HG03442 (cell line): ENCODE measurements around the gene PAIP2B.
"Not testable (repeated sequence)": the region's sequence is repeated elsewhere in the genome, so short reads cannot be mapped to it uniquely, and the experiment has no call there.

Experiments
- ATAC-seq: cut with Tn5 transposase; IDR thresholded peaks from one replicate; pipeline ENCODE4 v1.9.1; 2021; ENCODE audit warnings: mild to moderate bottlenecking, moderate library complexity; ENCODE audit not compliant: unreplicated experiment

PAIP2B gene

GRCh38 chr2:71220743-71221142 is 6.2 kb downstream of the PAIP2B start:
- ATAC-seq = no peak

- no peak for ATAC-seq
Measured at GRCh38 chr2:71216501-71216900, 10.4 kb downstream of the PAIP2B start.

GRCh38 chr2:71215447-71215846 is 11.5 kb downstream of the PAIP2B start:
- no peak for ATAC-seq

GRCh38 chr2:71212336-71212735 is 14.6 kb downstream of the PAIP2B start:
- no peak for ATAC-seq

- no peak for ATAC-seq
Measured at GRCh38 chr2:71210292-71210691, 16.6 kb downstream of the PAIP2B start.

GRCh38 chr2:71208756-71209155 is 18.1 kb downstream of the PAIP2B start:
- no peak for ATAC-seq

- no peak for ATAC-seq
Measured at GRCh38 chr2:71207601-71208000, 19.3 kb downstream of the PAIP2B start.

- no peak for ATAC-seq
Measured at GRCh38 chr2:71206271-71206670, 20.6 kb downstream of the PAIP2B start.

- ATAC-seq = no peak
Measured at GRCh38 chr2:71191570-71191943, 35.3 kb downstream of the PAIP2B start.

- ATAC-seq = no peak
Measured at GRCh38 chr2:71190656-71191569, 36.0 kb downstream of the PAIP2B start.

GRCh38 chr2:71187589-71187988 is 39.3 kb downstream of the PAIP2B start:
- no peak for ATAC-seq

GRCh38 chr2:71186973-71187372 is 39.9 kb downstream of the PAIP2B start:
- ATAC-seq = no peak

GRCh38 chr2:71183306-71184115 is 43.4 kb downstream of the PAIP2B start:
- ATAC-seq = not testable (repeated sequence)

GRCh38 chr2:71181316-71181715 is 45.6 kb downstream of the PAIP2B start:
- ATAC-seq = no peak

GRCh38 chr2:71178836-71179235 is 48.1 kb downstream of the PAIP2B start:
- not testable (repeated sequence) for ATAC-seq

GRCh38 chr2:71174207-71174606 is 52.7 kb downstream of the PAIP2B start:
- no peak for ATAC-seq

- no peak for ATAC-seq
Measured at GRCh38 chr2:71173096-71173495, 53.8 kb downstream of the PAIP2B start.

GRCh38 chr2:71166812-71167211 is 60.1 kb downstream of the PAIP2B start:
- no peak for ATAC-seq

- no peak for ATAC-seq
Measured at GRCh38 chr2:71157124-71157793, 69.6 kb downstream of the PAIP2B start.

- ATAC-seq = no peak
Measured at GRCh38 chr2:71156573-71156972, 70.3 kb downstream of the PAIP2B start.

- no peak for ATAC-seq
Measured at GRCh38 chr2:71155846-71156245, 71.1 kb downstream of the PAIP2B start.
